AG09319 (cell line): ENCODE measurements around the gene UBE2H.

Source experiments
- DNase-seq: peaks from one replicate; pipeline ENCODE4 v3.0.0-alpha.2; 2010; ENCODE audit warnings: low read depth; ENCODE audit errors: extremely low read depth
- CTCF ChIP-seq: IDR thresholded peaks from 2 replicates; pipeline ENCODE4 v1.5.1; 2011; ENCODE audit warnings: low read depth, mild to moderate bottlenecking, inconsistent platforms, low read length, moderate library complexity

Gene UBE2H

GRCh38 chr7:129781928-129782817 is 170.6 kb downstream of the UBE2H start:
- DNase-seq: no peak
- no peak for TF ChIP-seq CTCF

GRCh38 chr7:129780974-129781927 is 171.5 kb downstream of the UBE2H start:
- TF ChIP-seq CTCF: no peak
- DNase-seq: no peak
